OCI-LY3 (cell line): ENCODE measurements around the gene PARP8.

Experiments used
- H2AFZ ChIP-seq: fragments of 200-600, 300-600 bp; shearing (Covaris generic); 2 replicates; pipeline ENCODE4 v1.6.0; 2014; ENCODE audit warnings: antibody characterized with exemption, low read depth, low read length
- H3K27ac ChIP-seq: fragments of 200-600, 300-600 bp; sonication (generic); 2 replicates; pipeline ENCODE4 v1.5.1; 2014; ENCODE audit warnings: mild to moderate bottlenecking, low read length, moderate library complexity, mixed read lengths
- H3K27me3 ChIP-seq: fragments of 200-600, 300-600 bp; sonication (generic); 2 replicates; pipeline ENCODE4 v1.6.1; 2014; ENCODE audit warnings: low read depth, low read length, mixed read lengths
- H3K36me3 ChIP-seq: fragments of 200-600, 300-600 bp; sonication (generic); replicated peaks from 2 replicates; pipeline ENCODE3; 2014; ENCODE audit warnings: low read depth, low read length, mixed read lengths
- H3K4me1 ChIP-seq: fragments of 300-600, 200-600 bp; sonication (generic); 2 replicates; pipeline ENCODE4 v1.6.1; 2014; ENCODE audit warnings: low read length, mixed read lengths
- H3K4me2 ChIP-seq: fragments of 200-600, 300-600 bp; sonication (generic); 2 replicates; pipeline ENCODE4 v1.6.1; 2014; ENCODE audit warnings: low read length, mixed read lengths
- H3K4me3 ChIP-seq: fragments of 300-600, 200-600 bp; sonication (generic); 2 replicates; pipeline ENCODE4 v1.5.1; 2014; ENCODE audit warnings: antibody characterized with exemption, mild to moderate bottlenecking, low read length, moderate library complexity
- H3K79me2 ChIP-seq: fragments of 300-600, 200-600 bp; shearing (Covaris generic); 2 replicates; pipeline ENCODE4 v1.6.1; 2014; ENCODE audit warnings: mild to moderate bottlenecking, low read length, mixed read lengths
- H3K9ac ChIP-seq: fragments of 300-600, 200-600 bp; shearing (Covaris generic); 2 replicates; pipeline ENCODE4 v1.6.0; 2014; ENCODE audit warnings: mild to moderate bottlenecking, low read length, moderate library complexity
- H3K9me3 ChIP-seq: fragments of 200-600, 300-600 bp; shearing (Covaris generic); 2 replicates; pipeline ENCODE4 v1.6.1; 2014; ENCODE audit warnings: low read length, mixed read lengths; ENCODE audit not compliant: insufficient read depth
- H4K20me1 ChIP-seq: fragments of 200-600, 300-600 bp; sonication (generic); 2 replicates; pipeline ENCODE4 v1.6.1; 2016; ENCODE audit warnings: low read length, mixed read lengths; ENCODE audit not compliant: insufficient read depth
- CTCF ChIP-seq: fragments of 200-600, 300-600 bp; sonication (generic); IDR thresholded peaks from 2 replicates; pipeline ENCODE4 v1.5.1; 2014; ENCODE audit warnings: antibody characterized with exemption, low read length, low read depth
- EZH2phosphoT487 ChIP-seq: fragments of 200-600 bp; shearing (Covaris generic); IDR thresholded peaks from 2 replicates; pipeline ENCODE4 v1.6.1; 2018; ENCODE audit warnings: antibody characterized with exemption, mixed run types, low read depth

Gene PARP8

GRCh38 chr5:50724262-50724661, 57.8 kb downstream of the PARP8 start:
- H2AFZ ChIP-seq: no peak overlapping the region
- H3K9ac ChIP-seq: no peak overlapping the region
- no peaks in the 10 kb centered on the region for H3K27me3 ChIP-seq
- no peak overlapping the region for H3K27ac ChIP-seq
- no peaks in the 10 kb centered on the region for H3K9me3 ChIP-seq
- H4K20me1 ChIP-seq: no peaks in the 10 kb centered on the region
- H3K4me2 ChIP-seq: no peak overlapping the region
- no peak overlapping the region for H3K4me3 ChIP-seq
- H3K4me1 ChIP-seq: no peaks in the 10 kb centered on the region
- H3K36me3 ChIP-seq: no peaks in the 10 kb centered on the region
- no peak for TF ChIP-seq EZH2phosphoT487
- peaks cover 7% of the 10 kb centered on the region; the same call in 1 of the 2 replicates for H3K79me2 ChIP-seq

- Histone ChIP-seq H3K4me3 (no peak overlapping the region), H2AFZ (no peak overlapping the region), H3K4me2 (no peak overlapping the region), H3K79me2 (peaks cover 7% of the 10 kb centered on the region; the same call in 1 of the 2 replicates), H3K36me3 (no peaks in the 10 kb centered on the region), H3K27me3 (no peaks in the 10 kb centered on the region), H3K9me3 (no peaks in the 10 kb centered on the region), H3K27ac (no peak overlapping the region), H4K20me1 (no peaks in the 10 kb centered on the region), H3K9ac (no peak overlapping the region), H3K4me1 (no peaks in the 10 kb centered on the region)
- TF ChIP-seq EZH2phosphoT487 (no peak), CTCF (no peak)
These were observed 59.5 kb downstream of the PARP8 start for GRCh38 chr5:50725800-50726474.

DNA sequence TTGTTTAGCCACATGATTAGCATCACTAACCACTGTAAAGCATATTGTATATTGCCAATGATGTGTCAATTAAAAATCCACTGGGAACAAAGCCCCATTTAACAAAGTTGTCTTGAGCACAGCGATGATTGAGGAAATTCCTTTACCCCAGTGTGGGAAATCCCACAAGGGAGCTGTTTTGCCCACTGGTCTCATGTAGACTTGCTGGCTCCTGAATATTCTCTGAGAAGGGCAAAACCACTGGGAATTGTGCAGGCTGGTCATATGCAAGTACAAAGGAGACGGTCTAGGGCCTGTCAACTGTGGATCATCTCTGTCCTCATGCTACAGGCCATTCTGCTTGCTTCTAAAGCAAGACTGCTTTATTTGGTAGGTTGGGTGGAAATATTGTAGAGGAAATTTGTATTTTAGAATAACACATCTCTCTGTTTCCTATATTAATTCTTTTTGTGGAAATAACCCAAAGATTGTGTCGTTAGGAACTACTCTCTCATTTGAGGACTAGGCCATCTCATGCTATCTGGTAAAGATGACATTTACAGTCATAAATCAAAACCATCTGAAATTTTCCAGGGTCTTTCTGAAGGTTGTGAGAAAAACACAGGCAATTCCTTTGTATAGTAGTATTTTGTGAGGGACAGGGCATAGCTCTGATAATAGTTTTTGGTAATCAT, 60.2 kb downstream of the PARP8 start:
- no peak overlapping the region for H3K9ac ChIP-seq
- H3K9me3 ChIP-seq: no peaks in the 10 kb centered on the region
- H3K4me3 ChIP-seq: no peak overlapping the region
- no peak overlapping the region for H3K4me2 ChIP-seq
- H2AFZ ChIP-seq: no peak overlapping the region
- no peaks in the 10 kb centered on the region for H3K27me3 ChIP-seq
- no peak overlapping the region for H3K27ac ChIP-seq
- peaks cover 7% of the 10 kb centered on the region; the same call in 1 of the 2 replicates for H3K79me2 ChIP-seq
- no peaks in the 10 kb centered on the region for H3K36me3 ChIP-seq
- no peak for TF ChIP-seq EZH2phosphoT487
- TF ChIP-seq CTCF: no peak
- no peaks in the 10 kb centered on the region for H3K4me1 ChIP-seq
- no peaks in the 10 kb centered on the region for H4K20me1 ChIP-seq

DNA sequence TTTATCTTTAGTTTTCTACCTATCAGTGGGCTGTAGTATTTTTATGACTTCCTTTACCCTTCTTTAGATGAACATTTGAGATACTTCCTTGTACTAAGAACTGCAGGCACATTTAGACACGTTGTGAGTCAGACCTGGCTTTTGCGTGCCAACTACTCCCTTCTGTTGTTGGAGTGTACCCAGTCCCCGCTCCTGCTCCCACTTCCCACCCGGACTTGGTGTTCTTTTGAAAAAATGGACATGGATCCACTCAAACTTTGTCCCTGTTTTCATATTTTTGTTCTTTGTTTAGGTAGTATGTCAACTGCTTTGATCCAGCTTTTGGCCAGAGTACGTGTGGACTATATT, 60.7 kb downstream of the PARP8 start:
- Histone ChIP-seq H3K4me3 (no peak overlapping the region), H3K27me3 (no peaks in the 10 kb centered on the region), H3K4me2 (no peak overlapping the region), H3K4me1 (no peaks in the 10 kb centered on the region), H3K9ac (no peak overlapping the region), H2AFZ (no peak overlapping the region), H3K27ac (no peak overlapping the region), H3K79me2 (peaks cover 7% of the 10 kb centered on the region; the same call in 1 of the 2 replicates), H3K9me3 (no peaks in the 10 kb centered on the region), H4K20me1 (no peaks in the 10 kb centered on the region), H3K36me3 (no peaks in the 10 kb centered on the region)
- TF ChIP-seq CTCF (no peak), EZH2phosphoT487 (no peak)
